ENCODE data around the gene PYY. TPM values are rescaled to one million over a fixed set of nuclear protein-coding genes. Genes with fewer than 3 reads are reported as not detected.
"Not testable (repeated sequence)": the region's sequence is repeated elsewhere in the genome, so short reads cannot be mapped to it uniquely, and the experiment has no call there.

Gene PYY
- total and polyA plus RNA-seq, 7 donors, result 3.2 to 185 (median 47.8) TPM; not detected in 3

GRCh38 chr17:43967251-43967875, 13.6 kb upstream of the PYY start:
- Histone ChIP-seq H3K27me3 (no peaks in the 10 kb centered on the region), H3K36me3 (no peaks in the 10 kb centered on the region), H3K4me1 (no peaks in the 10 kb centered on the region), H3K27ac (no peak overlapping the region), H3K4me3 (no peak overlapping the region), H3K9me3 (no peaks in the 10 kb centered on the region)
- 66 to 69% methylated on average over 9 of the region's 9 CpGs for WGBS, 2 donors
- intact Hi-C loops (cut with DNase I), result no loop called here
- TF ChIP-seq CTCF (IDR thresholded peaks at IDR 0.05) (no peak), EP300 (IDR thresholded peaks at IDR 0.05) (no peak), POLR2AphosphoS5 (IDR thresholded peaks at IDR 0.05) (no peak), POLR2A (IDR thresholded peaks at IDR 0.05) (no peak)
- DNase-seq, result no peak

- H3K4me3 ChIP-seq, result no peak overlapping the region
- intact Hi-C loops (cut with DNase I), result no loop called here
- no peak for DNase-seq
- peaks cover 0 to 5% (median 0%) of the 10 kb centered on the region in 3 donors for H3K27me3 ChIP-seq
- WGBS, 2 donors, result 27 to 69% methylated on average over 3 of the region's 3 CpGs
- no peaks in the 10 kb centered on the region for H3K4me1 ChIP-seq
- no peak overlapping the region for H3K27ac ChIP-seq
- TF ChIP-seq CTCF (IDR thresholded peaks at IDR 0.05), result no peak
- no peak for TF ChIP-seq EP300 (IDR thresholded peaks at IDR 0.05)
- TF ChIP-seq POLR2AphosphoS5 (IDR thresholded peaks at IDR 0.05), result no peak
- TF ChIP-seq POLR2A (IDR thresholded peaks at IDR 0.05), result no peak
- no peaks in the 10 kb centered on the region for H3K9me3 ChIP-seq
- no peaks in the 10 kb centered on the region for H3K36me3 ChIP-seq
These were observed 12.5 kb upstream of the PYY start for GRCh38 chr17:43966276-43966675.

- intact Hi-C loops (cut with DNase I), result no loop called here
- DNase-seq, result no peak
- 49 to 62% methylated on average over 7 of the region's 7 CpGs for WGBS, 2 donors
These were observed 8.7 kb upstream of the PYY start for GRCh38 chr17:43962479-43962878.

GRCh38 chr17:43961954-43962353, 8.2 kb upstream of the PYY start:
- TF ChIP-seq POLR2AphosphoS5 (IDR thresholded peaks at IDR 0.05) (no peak), EP300 (IDR thresholded peaks at IDR 0.05) (no peak), CTCF (IDR thresholded peaks at IDR 0.05) (no peak), POLR2A (IDR thresholded peaks at IDR 0.05) (no peak)
- H3K27me3 ChIP-seq, result peaks cover 0 to 9% (median 0%) of the 10 kb centered on the region in 3 donors
- no peaks in the 10 kb centered on the region for H3K4me1 ChIP-seq
- no peak overlapping the region for H3K27ac ChIP-seq
- no peak for DNase-seq
- no peak overlapping the region for H3K4me3 ChIP-seq
- intact Hi-C loops (cut with DNase I), result no loop called here
- no peaks in the 10 kb centered on the region for H3K9me3 ChIP-seq
- WGBS, 2 donors, result 61 to 86% methylated on average over 2 of the region's 2 CpGs
- H3K36me3 ChIP-seq, result no peaks in the 10 kb centered on the region

More at GRCh38 chr17:43962479-43962878, 8.7 kb upstream of the PYY start:
- H3K4me3 ChIP-seq, result no peak overlapping the region
- no peak for TF ChIP-seq POLR2AphosphoS5 (IDR thresholded peaks at IDR 0.05)
- TF ChIP-seq POLR2A (IDR thresholded peaks at IDR 0.05), result no peak
- TF ChIP-seq CTCF (IDR thresholded peaks at IDR 0.05), result no peak
- no peak for TF ChIP-seq EP300 (IDR thresholded peaks at IDR 0.05)
- no peaks in the 10 kb centered on the region for H3K4me1 ChIP-seq
- no peaks in the 10 kb centered on the region for H3K9me3 ChIP-seq
- peaks cover 0 to 9% (median 0%) of the 10 kb centered on the region in 3 donors for H3K27me3 ChIP-seq
- no peaks in the 10 kb centered on the region for H3K36me3 ChIP-seq
- H3K27ac ChIP-seq, result no peak overlapping the region

GRCh38 chr17:43961292-43961691, 7.6 kb upstream of the PYY start:
- H3K27ac ChIP-seq; H3K27me3 ChIP-seq; H3K4me1 ChIP-seq; intact Hi-C loops (cut with DNase I); DNase-seq; H3K9me3 ChIP-seq; H3K4me3 ChIP-seq; H3K36me3 ChIP-seq: not testable (repeated sequence)
- WGBS, 2 donors, result 89 to 93% methylated on average over 6 of the region's 6 CpGs
